PC-9 (cell line): ENCODE results near the gene LRRC2. TPM values are rescaled to one million over a fixed set of nuclear protein-coding genes. Genes with fewer than 3 reads are reported as not detected.

Experiments
- BruUV-seq: library from RNA; stranded (reverse); fragments of 400-500 nt; replicated peaks from 2 replicates; lab custom pipeline; 2021; lab: Mats Ljungman, UMichigan
- CTCF ChIA-PET: fragments of 300-600 bp; sonication (Branson Sonifier 250); formaldehyde crosslinking; loops from one replicate; lab custom pipeline; 2022; ENCODE audit warnings: antibody characterized with exemption; lab: Charles Lee
- POLR2A ChIA-PET: fragments of 300-600 bp; sonication (Branson Sonifier 250); formaldehyde crosslinking; loops from one replicate; lab custom pipeline; 2022; ENCODE audit warnings: antibody characterized with exemption; ENCODE audit not compliant: unreplicated experiment; lab: Charles Lee
- DNase-seq, 2 experiments: peaks; one replicate each; pipeline versions ENCODE4 v3.0.0 to v3.0.0-alpha.2; 2015 to 2022; ENCODE audit warnings: mixed read lengths in 1 of 2
- H2AFZ ChIP-seq: fragments of 200-600 bp; sonication (generic); 2 replicates; pipeline ENCODE4 v1.8.1; 2017; ENCODE audit warnings: antibody characterized with exemption
- H3F3A ChIP-seq: fragments of 200-600 bp; sonication (generic); 2 replicates; pipeline ENCODE4 v1.8.1; 2017; ENCODE audit warnings: antibody characterized with exemption, mild to moderate bottlenecking, low read depth; ENCODE audit not compliant: insufficient read depth
- H3K27ac ChIP-seq: fragments of 200-600 bp; sonication (generic); 2 replicates; pipeline ENCODE4 v1.6.1; 2016; ENCODE audit warnings: mixed run types
- H3K27me3 ChIP-seq: fragments of 200-600 bp; sonication (generic); 2 replicates; pipeline ENCODE4 v1.6.1; 2016; ENCODE audit warnings: low read depth, mixed run types; ENCODE audit not compliant: insufficient read depth
- H3K36me3 ChIP-seq: fragments of 200-600 bp; sonication (generic); 2 replicates; pipeline ENCODE4 v1.6.1; 2016; ENCODE audit warnings: low read depth, mixed run types
- H3K4me1 ChIP-seq: fragments of 200-600 bp; sonication (generic); replicated peaks from 2 replicates; pipeline ENCODE4 v1.6.1; 2016; ENCODE audit warnings: mixed run types; ENCODE audit not compliant: insufficient read depth
- H3K4me2 ChIP-seq: fragments of 200-600 bp; sonication (generic); 2 replicates; pipeline ENCODE4 v1.6.1; 2017; ENCODE audit warnings: mixed run types
- H3K4me3 ChIP-seq: fragments of 200-600 bp; sonication (generic); 2 replicates; pipeline ENCODE4 v1.6.1; 2016; ENCODE audit warnings: mixed run types
- H3K79me2 ChIP-seq: fragments of 200-600 bp; sonication (generic); 2 replicates; pipeline ENCODE4 v1.6.1; 2017; ENCODE audit warnings: low read depth, mixed run types
- H3K9me2 ChIP-seq: fragments of 200-600 bp; sonication (generic); 2 replicates; pipeline ENCODE4 v1.8.1; 2017; ENCODE audit warnings: mild to moderate bottlenecking; ENCODE audit not compliant: insufficient read depth
- H3K9me3 ChIP-seq: fragments of 200-600 bp; sonication (generic); 2 replicates; pipeline ENCODE4 v1.8.1; 2016; ENCODE audit warnings: low read depth; ENCODE audit not compliant: insufficient read depth
- H4K20me1 ChIP-seq: fragments of 200-600 bp; sonication (generic); 2 replicates; pipeline ENCODE4 v1.8.1; 2017; ENCODE audit not compliant: insufficient read depth
- EZH2 ChIP-seq: fragments of 200-600 bp; sonication (generic); IDR thresholded peaks from 2 replicates; pipeline ENCODE4 v1.8.0; 2017; ENCODE audit warnings: antibody characterized with exemption, low read depth
- intact Hi-C: fragments of 100-400 bp; cut with micrococcal nuclease; formaldehyde crosslinking; loops from one replicate; pipeline ENCODE4 v1.10.0; 2022; ENCODE audit not compliant: unreplicated experiment
- total RNA-seq: library from RNA; stranded (reverse); gene quantifications from 2 replicates; pipeline ENCODE4 v1.2.3, GENCODE V29; 2021
- TF ChIP-seq, protein P1 (sequence below): fragments of 200-600 bp; sonication (generic); conservative IDR thresholded peaks from 2 replicates; pipeline ENCODE4 v1.6.1; 2017; ENCODE audit warnings: mixed run types, antibody characterized with exemption, mild to moderate bottlenecking, moderate library complexity

The LRRC2 gene
- total RNA-seq, 1 experiment from 2014 or later = 0.22 TPM

DNA sequence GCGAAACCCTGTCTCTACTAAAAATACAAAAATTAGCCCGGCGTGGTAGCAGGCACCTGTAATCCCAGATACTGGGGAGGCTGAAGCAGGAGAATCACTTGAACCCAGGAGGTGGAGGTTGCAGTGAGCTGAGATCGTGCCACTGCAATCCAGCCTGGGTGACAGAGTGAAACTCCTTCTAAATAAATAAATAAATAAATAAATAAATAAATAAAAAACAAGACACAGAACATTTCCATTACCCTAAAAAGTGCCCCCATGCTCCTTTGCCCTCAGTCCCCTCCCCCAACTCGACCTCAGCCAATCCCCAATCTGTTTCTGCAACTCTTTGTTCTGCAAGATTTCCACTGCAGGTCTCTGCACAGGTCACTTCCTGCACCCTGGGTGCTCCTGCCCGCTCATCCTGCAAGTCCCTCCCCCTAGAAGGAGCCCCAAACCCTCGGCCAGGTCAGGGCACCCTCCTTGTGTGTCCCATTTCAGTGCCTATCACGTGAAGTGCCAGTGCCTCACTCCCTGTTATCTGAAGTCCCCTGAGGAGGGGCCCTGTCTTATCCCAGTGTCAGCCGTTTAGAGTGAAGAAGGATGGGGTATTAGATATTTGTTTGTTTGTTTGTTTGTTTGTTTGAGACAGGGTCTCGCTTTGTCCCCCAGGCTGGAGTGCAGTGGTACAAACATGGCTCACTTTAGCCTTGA is 47.4 kb upstream of the LRRC2 start:
- POLR2A ChIA-PET = no interaction called here

DNA sequence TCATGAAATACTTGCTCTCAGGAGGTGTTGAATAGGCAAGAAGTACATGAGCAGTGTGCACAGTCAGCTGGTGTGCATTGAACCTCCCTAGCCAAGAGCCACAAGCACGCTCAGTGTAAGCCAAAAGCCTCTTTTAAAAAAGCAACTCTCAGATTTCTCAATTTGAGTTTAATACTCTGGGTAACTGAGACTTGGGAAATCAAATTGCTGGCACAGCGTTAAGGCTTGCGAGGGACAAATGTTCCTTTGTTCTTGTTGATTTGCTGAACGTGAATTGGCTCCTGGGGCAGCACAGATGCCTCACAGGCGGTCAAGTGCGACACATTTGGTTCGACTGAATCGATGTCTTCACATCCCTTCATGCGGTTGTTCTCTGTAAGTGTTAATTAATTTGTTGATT is 46.2 kb upstream of the LRRC2 start, which contains the start of gene FAM240A:
FAM240A (plus strand) TSS at position 202 of the 400 bp plus-strand sequence; CDS start at position 361, 159 bp downstream.
- Histone ChIP-seq H3K4me2 (no peak within 1 kb of the TSS), H3K4me3 (no peak within 1 kb of the TSS), H3K4me1 (no peaks in the 10 kb centered on the region), H3K27ac (no peak within 1 kb of the TSS), H4K20me1 (no peaks in the 10 kb centered on the region), H2AFZ (no peak within 1 kb of the TSS), H3K27me3 (0 out of 2 replicates have a peak, but pooled peaks cover 4% of the 10 kb centered on the region), H3K79me2 (no peaks in the 10 kb centered on the region), H3K9me3 (no peaks in the 10 kb centered on the region), H3F3A (no peaks in the 10 kb centered on the region), H3K36me3 (no peaks in the 10 kb centered on the region), H3K9me2 (no peaks in the 10 kb centered on the region)
- ChIA-PET POLR2A (no interaction called here), CTCF (no interaction called here)
- intact Hi-C loops = no loop called here
- DNase-seq = no peak
- no TSS peak for BruUV-seq
- TF ChIP-seq, protein P1, sequence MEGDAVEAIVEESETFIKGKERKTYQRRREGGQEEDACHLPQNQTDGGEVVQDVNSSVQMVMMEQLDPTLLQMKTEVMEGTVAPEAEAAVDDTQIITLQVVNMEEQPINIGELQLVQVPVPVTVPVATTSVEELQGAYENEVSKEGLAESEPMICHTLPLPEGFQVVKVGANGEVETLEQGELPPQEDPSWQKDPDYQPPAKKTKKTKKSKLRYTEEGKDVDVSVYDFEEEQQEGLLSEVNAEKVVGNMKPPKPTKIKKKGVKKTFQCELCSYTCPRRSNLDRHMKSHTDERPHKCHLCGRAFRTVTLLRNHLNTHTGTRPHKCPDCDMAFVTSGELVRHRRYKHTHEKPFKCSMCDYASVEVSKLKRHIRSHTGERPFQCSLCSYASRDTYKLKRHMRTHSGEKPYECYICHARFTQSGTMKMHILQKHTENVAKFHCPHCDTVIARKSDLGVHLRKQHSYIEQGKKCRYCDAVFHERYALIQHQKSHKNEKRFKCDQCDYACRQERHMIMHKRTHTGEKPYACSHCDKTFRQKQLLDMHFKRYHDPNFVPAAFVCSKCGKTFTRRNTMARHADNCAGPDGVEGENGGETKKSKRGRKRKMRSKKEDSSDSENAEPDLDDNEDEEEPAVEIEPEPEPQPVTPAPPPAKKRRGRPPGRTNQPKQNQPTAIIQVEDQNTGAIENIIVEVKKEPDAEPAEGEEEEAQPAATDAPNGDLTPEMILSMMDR = no peak
- no peak for TF ChIP-seq EZH2

More for the DNA sequence above, 47.4 kb upstream of the LRRC2 start:
- 0 out of 2 replicates have a peak, but pooled peaks cover 4% of the 10 kb centered on the region for H3K27me3 ChIP-seq
- H3K4me1 ChIP-seq = no peaks in the 10 kb centered on the region
- H3K36me3 ChIP-seq = no peaks in the 10 kb centered on the region
- no peak overlapping the region for H3K4me3 ChIP-seq
- H3F3A ChIP-seq = no peaks in the 10 kb centered on the region
- no peaks in the 10 kb centered on the region for H3K9me3 ChIP-seq
- H3K9me2 ChIP-seq = no peaks in the 10 kb centered on the region
- H3K27ac ChIP-seq = no peak overlapping the region
- no peak overlapping the region for H3K4me2 ChIP-seq
- CTCF ChIA-PET = no interaction called here
- H3K79me2 ChIP-seq = no peaks in the 10 kb centered on the region
- DNase-seq = no peak
- no TSS peak for BruUV-seq
- intact Hi-C loops = no loop called here
- no peak overlapping the region for H2AFZ ChIP-seq
- TF ChIP-seq, protein P1 = no peak
- TF ChIP-seq EZH2 = no peak
- no peaks in the 10 kb centered on the region for H4K20me1 ChIP-seq

DNA sequence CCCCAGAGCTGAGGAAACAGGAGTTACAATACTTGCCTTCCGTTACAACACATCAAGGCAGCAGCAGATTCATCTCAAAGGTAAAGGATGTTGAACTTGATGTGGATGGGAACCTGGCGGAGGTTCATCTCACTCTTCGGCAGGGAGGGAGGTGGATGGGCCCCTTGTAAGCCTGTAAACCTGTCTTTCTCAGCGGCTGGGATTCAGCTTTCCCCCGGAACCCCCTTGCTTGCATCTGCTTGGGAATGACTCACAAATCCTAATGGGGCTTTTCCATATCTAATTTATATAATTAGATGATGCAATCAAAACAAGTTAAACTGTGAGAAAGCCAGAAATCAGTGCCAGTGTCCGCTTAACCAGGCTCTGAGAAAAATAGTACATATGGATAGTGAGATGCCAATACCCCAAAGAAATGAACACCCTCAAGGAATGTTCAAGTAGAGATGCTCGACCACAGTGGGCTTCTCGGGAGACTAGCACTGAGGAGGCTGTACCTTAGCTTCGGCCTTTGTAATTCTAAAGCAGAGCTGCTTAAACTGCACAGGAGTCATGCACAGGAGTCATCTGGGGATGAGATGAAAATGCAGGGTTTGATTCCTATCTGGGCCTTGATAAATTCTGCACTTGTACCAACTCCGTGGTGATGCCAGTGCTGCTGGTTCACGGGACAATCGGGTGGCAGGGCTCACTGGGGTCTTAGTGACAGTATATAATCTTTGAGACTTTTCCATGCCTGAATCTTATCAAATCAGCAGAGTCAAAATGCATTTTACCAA is 44.0 kb upstream of the LRRC2 start:
- CTCF ChIA-PET = no interaction called here
- BruUV-seq = no TSS peak

More for the DNA sequence above, 44.0 kb upstream of the LRRC2 start:
- no peaks in the 10 kb centered on the region for H3K27me3 ChIP-seq
- intact Hi-C loops = no loop called here
- no peaks in the 10 kb centered on the region for H3K36me3 ChIP-seq
- H2AFZ ChIP-seq = no peak overlapping the region
- no peaks in the 10 kb centered on the region for H3F3A ChIP-seq
- no peaks in the 10 kb centered on the region for H3K9me3 ChIP-seq
- H3K4me1 ChIP-seq = no peaks in the 10 kb centered on the region
- no peaks in the 10 kb centered on the region for H3K9me2 ChIP-seq
- TF ChIP-seq EZH2 = no peak
- TF ChIP-seq, protein P1 = no peak
- POLR2A ChIA-PET = no interaction called here
- no peak overlapping the region for H3K4me2 ChIP-seq
- no peaks in the 10 kb centered on the region for H3K79me2 ChIP-seq
- no peak for DNase-seq
- H3K27ac ChIP-seq = no peak overlapping the region
- H4K20me1 ChIP-seq = no peaks in the 10 kb centered on the region
- H3K4me3 ChIP-seq = no peak overlapping the region
